Panc1 (cell line): ENCODE data around the gene PGBD5. TPM values are rescaled to one million over a fixed set of nuclear protein-coding genes. Genes with fewer than 3 reads are reported as not detected.

ENCODE experiments used
- ATAC-seq: fragments of 200-7000 bp; cut with Tn5 transposase; 2 replicates; pipeline ENCODE4 v1.9.1; 2020; ENCODE audit warnings: mild to moderate bottlenecking, moderate library complexity
- BruUV-seq: library from RNA; stranded (reverse); fragments of 400-500 nt; replicated peaks from 2 replicates; lab custom pipeline; 2021; lab: Mats Ljungman, UMichigan
- CTCF ChIA-PET: fragments of 300-600 bp; sonication (Branson Sonifier 250); formaldehyde crosslinking; loops from one replicate; lab custom pipeline; 2022; ENCODE audit warnings: antibody characterized with exemption; lab: Charles Lee
- POLR2A ChIA-PET: fragments of 300-600 bp; sonication (Branson Sonifier 250); formaldehyde crosslinking; loops from one replicate; lab custom pipeline; 2022; ENCODE audit warnings: antibody characterized with exemption; lab: Charles Lee
- DNase-seq: peaks from one replicate; pipeline ENCODE4 v3.0.0-alpha.2; 2010; ENCODE audit warnings: low read depth, low spot score
- H3K27ac ChIP-seq: 2 replicates; pipeline ENCODE4 v1.5.1; 2011; ENCODE audit warnings: mild to moderate bottlenecking, low read length, inconsistent platforms
- H3K27me3 ChIP-seq: fragments of 200-500 bp; sonication (Bioruptor generic); 2 replicates; pipeline ENCODE4 v1.6.0; 2014; ENCODE audit warnings: low read length, inconsistent platforms; ENCODE audit not compliant: control insufficient read depth, insufficient read depth
- H3K36me3 ChIP-seq: fragments of 200-500 bp; sonication (Bioruptor generic); 2 replicates; pipeline ENCODE4 v1.5.1; 2014; ENCODE audit warnings: inconsistent platforms, mild to moderate bottlenecking, low read length, moderate library complexity; ENCODE audit not compliant: control insufficient read depth, insufficient read depth
- H3K4me1 ChIP-seq: 2 replicates; pipeline ENCODE4 v1.5.1; 2011; ENCODE audit warnings: inconsistent platforms, mild to moderate bottlenecking, low read length, moderate library complexity; ENCODE audit not compliant: control insufficient read depth, insufficient read depth
- H3K4me3 ChIP-seq, 2 experiments: 2 replicates each; pipeline ENCODE4 v1.5.1; 2011 to 2012; ENCODE audit warnings: low read depth in 2 of 2, low read length in 2 of 2, mild to moderate bottlenecking in 2 of 2, inconsistent platforms in 1 of 2, moderate library complexity in 1 of 2
- H3K9me3 ChIP-seq: fragments of 200-500 bp; sonication (Bioruptor generic); 2 replicates; pipeline ENCODE4 v1.5.1; 2014; ENCODE audit warnings: low read depth, mild to moderate bottlenecking, inconsistent platforms, low read length, moderate library complexity; ENCODE audit not compliant: control insufficient read depth, insufficient read depth
- CTCF ChIP-seq: fragments of 450-650 bp; IDR thresholded peaks from 2 replicates; pipeline ENCODE4 v1.5.1; 2017; ENCODE audit warnings: mild to moderate bottlenecking
- POLR2AphosphoS5 ChIP-seq: IDR thresholded peaks from 2 replicates; pipeline ENCODE4 v1.6.1; 2012; ENCODE audit warnings: mild to moderate bottlenecking, low read depth, low read length, moderate library complexity
- REST ChIP-seq, 2 experiments: IDR thresholded peaks; 2 replicates each; pipeline ENCODE4 v1.6.1; 2011 to 2012; ENCODE audit warnings: low read depth in 2 of 2, control low read depth in 1 of 2, low read length in 1 of 2, mild to moderate bottlenecking in 1 of 2, moderate library complexity in 1 of 2; ENCODE audit not compliant: insufficient read depth in 1 of 2
- SIN3A ChIP-seq: IDR thresholded peaks from 2 replicates; pipeline ENCODE4 v1.6.1; 2012; ENCODE audit warnings: low read depth, mild to moderate bottlenecking, low read length, moderate library complexity, borderline replicate concordance; ENCODE audit not compliant: insufficient read depth
- TCF7L2 ChIP-seq: IDR thresholded peaks from 2 replicates; pipeline ENCODE4 v1.6.1; 2011; ENCODE audit warnings: mild to moderate bottlenecking, low read depth, low read length, inconsistent platforms
- in situ Hi-C: cut with HindIII; loops from 2 replicates; pipeline ENCODE4 v1.10.0; 2016; ENCODE audit warnings: low sequenced_read_pairs, low pct_unique_long_range_greater_than_20kb
- intact Hi-C: fragments of 100-400 bp; cut with micrococcal nuclease; formaldehyde crosslinking; loops from one replicate; pipeline ENCODE4 v1.10.0; 2022; ENCODE audit not compliant: unreplicated experiment
- total RNA-seq: library from RNA; stranded (reverse); gene quantifications from one replicate; pipeline ENCODE4 v1.2.1, GENCODE V29; 2021; ENCODE audit not compliant: unreplicated experiment

Gene PGBD5
- total RNA-seq, 1 experiment from 2014 or later: 0.05 TPM

GRCh38 chr1:230351514-230351913 lies 74.6 kb downstream of the PGBD5 start:
- peaks cover 7% of the 10 kb centered on the region; the same call in 1 of the 2 replicates for H3K27me3 ChIP-seq
- in situ Hi-C loops: no loop called here
- ATAC-seq (no peak), DNase-seq (no peak)
- no peaks in the 10 kb centered on the region for H3K9me3 ChIP-seq
- TF ChIP-seq CTCF: no peak
- no peak for TF ChIP-seq REST (IDR thresholded peaks at IDR 0.05; ENCODE audit: insufficient read depth in 1 of 2, low read depth in 2 of 2, low read length in 1 of 2)
- no peak for TF ChIP-seq POLR2AphosphoS5
- TF ChIP-seq SIN3A: no peak
- no peak for TF ChIP-seq TCF7L2
- no peaks in the 10 kb centered on the region for H3K4me1 ChIP-seq
- H3K4me3 ChIP-seq: no peak overlapping the region
- CTCF ChIA-PET: no interaction called here
- no peaks in the 10 kb centered on the region for H3K36me3 ChIP-seq
- intact Hi-C loops: no loop called here
- H3K27ac ChIP-seq: no peak overlapping the region
- no TSS peak for BruUV-seq
- POLR2A ChIA-PET: no interaction called here

- Histone ChIP-seq H3K36me3 (no peaks in the 10 kb centered on the region), H3K27ac (no peak overlapping the region), H3K4me3 (no peak overlapping the region), H3K27me3 (peaks cover 7% of the 10 kb centered on the region; the same call in 1 of the 2 replicates), H3K9me3 (no peaks in the 10 kb centered on the region), H3K4me1 (no peaks in the 10 kb centered on the region)
- TF ChIP-seq REST (IDR thresholded peaks at IDR 0.05; ENCODE audit: insufficient read depth in 1 of 2, low read depth in 2 of 2, low read length in 1 of 2) (no peak), TCF7L2 (no peak), SIN3A (no peak), CTCF (no peak), POLR2AphosphoS5 (no peak)
- no peak for ATAC-seq
- CTCF ChIA-PET: no interaction called here
- intact Hi-C loops: no loop called here
- in situ Hi-C loops: no loop called here
- BruUV-seq: no TSS peak
- POLR2A ChIA-PET: no interaction called here
- no peak for DNase-seq
These were observed 75.8 kb downstream of the PGBD5 start for GRCh38 chr1:230350208-230350921.
